Naive thymus-derived CD4-positive, alpha-beta T cell (primary cell): Measurements from ENCODE around the gene EIF4E. TPM values are rescaled to one million over a fixed set of nuclear protein-coding genes. Genes with fewer than 3 reads are reported as not detected.

Experiments used
- ATAC-seq: fragments of 150-1000 bp; cut with Tn5 transposase; 2 replicates; pipeline ENCODE4 v1.10.0; 2021; ENCODE audit warnings: mild to moderate bottlenecking, moderate library complexity
- CTCF ChIA-PET: fragments of 350-600 bp; sonication (Branson Sonifier 250); formaldehyde crosslinking; loops from one replicate; lab custom pipeline; 2021; ENCODE audit warnings: antibody characterized with exemption; lab: Charles Lee
- POLR2A ChIA-PET: fragments of 350-600 bp; sonication (Branson Sonifier 250); formaldehyde crosslinking; loops from one replicate; lab custom pipeline; 2021; ENCODE audit warnings: antibody characterized with exemption, inconsistent platforms; lab: Charles Lee
- DNase-seq, 9 donors: peaks; one replicate each; pipeline versions ENCODE4 v3.0.0 to v3.0.0-alpha.2; 2020 to 2022; ENCODE audit warnings: mixed read lengths in 1 of 9
- H3K27ac ChIP-seq: one replicate; pipeline ENCODE4 v1.7.0; 2013; ENCODE audit warnings: mild to moderate bottlenecking, low read depth, low read length, moderate library complexity
- H3K27me3 ChIP-seq, 2 donors: one replicate each; pipeline ENCODE4 v1.7.0; 2013; ENCODE audit warnings: low read length in 2 of 2, mild to moderate bottlenecking in 2 of 2, moderate library complexity in 2 of 2; ENCODE audit not compliant: control insufficient read depth in 2 of 2, insufficient read depth in 2 of 2
- H3K36me3 ChIP-seq, 3 experiments: 1 replicate in 2 of 3; 2 replicates in 1 of 3; pipeline ENCODE4 v1.7.0; 2013; ENCODE audit warnings: low read length in 3 of 3, mild to moderate bottlenecking in 3 of 3, moderate library complexity in 1 of 3; ENCODE audit not compliant: insufficient read depth in 3 of 3, control insufficient read depth in 2 of 3
- H3K4me1 ChIP-seq, 2 donors: one replicate each; pipeline ENCODE4 v1.7.0; 2013; ENCODE audit warnings: low read length in 2 of 2, mild to moderate bottlenecking in 2 of 2, moderate library complexity in 1 of 2; ENCODE audit not compliant: control insufficient read depth in 2 of 2, insufficient read depth in 2 of 2
- H3K4me3 ChIP-seq: 2 replicates; pipeline ENCODE4 v1.7.0; 2013; ENCODE audit warnings: mild to moderate bottlenecking, low read length
- H3K9me3 ChIP-seq, 3 experiments: 1 replicate in 2 of 3; 2 replicates in 1 of 3; pipeline ENCODE4 v1.7.0; 2013; ENCODE audit warnings: low read length in 3 of 3; ENCODE audit not compliant: control insufficient read depth in 2 of 3
- H3K27ac Mint-ChIP-seq, 9 donors: one replicate each; pipeline ENCODE4 v1.8.0; 2020 to 2022; ENCODE audit warnings: mixed read lengths in 9 of 9, mild to moderate bottlenecking in 8 of 9, moderate library complexity in 5 of 9, inconsistent platforms in 2 of 9
- H3K27me3 Mint-ChIP-seq, 5 donors: one replicate each; pipeline ENCODE4 v1.8.0; 2021 to 2022; ENCODE audit warnings: mixed read lengths in 5 of 5, mild to moderate bottlenecking in 1 of 5
- H3K36me3 Mint-ChIP-seq, 5 donors: one replicate each; pipeline ENCODE4 v1.8.0; 2020 to 2022; ENCODE audit warnings: mixed read lengths in 5 of 5, mild to moderate bottlenecking in 3 of 5, inconsistent platforms in 1 of 5
- H3K4me1 Mint-ChIP-seq, 7 donors: one replicate each; pipeline ENCODE4 v1.8.0; 2020 to 2022; ENCODE audit warnings: mixed read lengths in 7 of 7, mild to moderate bottlenecking in 3 of 7, inconsistent platforms in 1 of 7
- H3K4me3 Mint-ChIP-seq, 10 donors: one replicate each; pipeline ENCODE4 v1.8.0; 2020 to 2022; ENCODE audit warnings: mild to moderate bottlenecking in 10 of 10, mixed read lengths in 10 of 10, moderate library complexity in 6 of 10, inconsistent platforms in 2 of 10
- H3K9me3 Mint-ChIP-seq, 11 donors: one replicate each; pipeline ENCODE4 v1.8.0; 2020 to 2022; ENCODE audit warnings: mixed read lengths in 11 of 11, mild to moderate bottlenecking in 4 of 11, inconsistent platforms in 1 of 11, moderate library complexity in 1 of 11
- intact Hi-C, 2 donors: fragments of 100-400 bp; cut with micrococcal nuclease; formaldehyde crosslinking; loops; one replicate each; pipeline ENCODE4 v1.15.1; 2023
- polyA plus RNA-seq, 2 donors: library from polyadenylated mRNA; unstranded; fragments of 300-500 nt; fragmentation: Illumina TruSeq; gene quantifications; one replicate each; pipeline ENCODE4 v1.2.3, GENCODE V29; 2021
- total RNA-seq, 6 experiments: library from RNA in 5 of 6; stranded (reverse) in 5 of 6; gene quantifications; 1 replicate in 5 of 6; 2 replicates in 1 of 6; pipeline ENCODE4 v1.2.3 and lab custom pipeline; 2021 to 2026

Gene EIF4E
- total and polyA plus RNA-seq, 7 experiments from 2014 or later, result 53.0 to 96.1 (median 63.0) TPM

GRCh38 chr4:98963538-98964433 is 34.9 kb upstream of the EIF4E start:
- no peak overlapping the region for H3K4me3 Mint-ChIP-seq
- no peak overlapping the region for H3K27ac ChIP-seq
- peaks cover 0 to 14% (median 5%) of the 10 kb centered on the region in 5 donors for H3K27me3 Mint-ChIP-seq
- H3K4me3 ChIP-seq, result no peak overlapping the region
- ATAC-seq, result no peak
- H3K36me3 ChIP-seq, result no peaks in the 10 kb centered on the region
- H3K9me3 Mint-ChIP-seq, result peaks cover 0 to 4% (median 0%) of the 10 kb centered on the region in 11 donors
- no peaks in the 10 kb centered on the region for H3K4me1 Mint-ChIP-seq
- intact Hi-C loops, result no loop called here
- CTCF ChIA-PET, result no interaction called here
- no peak for DNase-seq
- H3K9me3 ChIP-seq, result no peaks in the 10 kb centered on the region
- H3K36me3 Mint-ChIP-seq, result peaks cover 0 to 4% (median 0%) of the 10 kb centered on the region in 5 donors
- no peak overlapping the region for H3K27ac Mint-ChIP-seq
- H3K27me3 ChIP-seq, result no peaks in the 10 kb centered on the region
- POLR2A ChIA-PET, result no interaction called here
- H3K4me1 ChIP-seq, result no peaks in the 10 kb centered on the region

DNA sequence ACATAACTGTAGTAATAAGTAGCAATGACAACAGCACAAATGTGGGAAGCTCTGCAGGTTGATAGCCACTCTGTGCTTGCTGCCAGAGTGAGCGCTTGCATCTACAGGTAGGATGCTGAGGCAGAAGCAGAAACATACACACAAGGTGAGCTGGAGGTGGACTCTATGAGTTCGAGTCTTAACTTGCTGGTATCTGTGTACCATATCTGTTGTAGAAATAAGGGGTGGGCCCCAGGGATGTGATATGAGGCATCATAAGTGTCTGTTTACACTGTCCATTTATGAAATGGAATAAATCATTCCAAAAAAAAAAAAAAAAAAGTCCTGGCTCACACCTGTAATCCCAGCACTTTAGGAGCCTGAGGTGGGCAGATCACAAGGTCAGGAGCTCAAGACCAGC is 32.8 kb upstream of the EIF4E start:
- ChIA-PET CTCF (interaction anchor here (0.6 kb wide), 1 partner anchor 19 kb away, joined by 4 read pairs; no protein-coding TSS in a partner anchor), POLR2A (no interaction called here)
- H3K27me3 ChIP-seq, result no peaks in the 10 kb centered on the region

GRCh38 chr4:98959411-98959810 is 30.5 kb upstream of the EIF4E start:
- DNase-seq (no peak), ATAC-seq (no peak)
- H3K27ac Mint-ChIP-seq, result no peak overlapping the region
- no peaks in the 10 kb centered on the region for H3K27me3 ChIP-seq
- peaks cover 0 to 6% (median 0%) of the 10 kb centered on the region in 5 donors for H3K36me3 Mint-ChIP-seq
- POLR2A ChIA-PET, result no interaction called here
- no peaks in the 10 kb centered on the region for H3K9me3 ChIP-seq
- peaks cover 0 to 3% (median 0%) of the 10 kb centered on the region in 7 donors for H3K4me1 Mint-ChIP-seq
- peaks cover 5 to 9% (median 7%) of the 10 kb centered on the region in 5 donors for H3K27me3 Mint-ChIP-seq
- intact Hi-C loops, result no loop called here
- H3K27ac ChIP-seq, result no peak overlapping the region
- H3K4me1 ChIP-seq, result no peaks in the 10 kb centered on the region
- H3K4me3 ChIP-seq, result no peak overlapping the region
- no peaks in the 10 kb centered on the region for H3K36me3 ChIP-seq
- CTCF ChIA-PET, result no interaction called here
- no peak overlapping the region for H3K4me3 Mint-ChIP-seq
- peaks cover 0 to 6% (median 0%) of the 10 kb centered on the region in 11 donors for H3K9me3 Mint-ChIP-seq

More for the DNA sequence above, 32.8 kb upstream of the EIF4E start:
- H3K9me3 Mint-ChIP-seq, result peaks cover 0 to 4% (median 0%) of the 10 kb centered on the region in 11 donors
- H3K36me3 Mint-ChIP-seq, result peaks cover 0 to 4% (median 0%) of the 10 kb centered on the region in 5 donors
- DNase-seq, result no peak
- peaks cover 0 to 5% (median 4%) of the 10 kb centered on the region in 5 donors for H3K27me3 Mint-ChIP-seq
- intact Hi-C loops, result no loop called here
- H3K36me3 ChIP-seq, result no peaks in the 10 kb centered on the region
- H3K4me3 Mint-ChIP-seq, result no peak overlapping the region
- no peak overlapping the region for H3K27ac Mint-ChIP-seq
- no peaks in the 10 kb centered on the region for H3K9me3 ChIP-seq
- ATAC-seq, result no peak
- H3K4me3 ChIP-seq, result no peak overlapping the region
- no peak overlapping the region for H3K27ac ChIP-seq
- H3K4me1 Mint-ChIP-seq, result peaks cover 0 to 3% (median 0%) of the 10 kb centered on the region in 7 donors
- no peaks in the 10 kb centered on the region for H3K4me1 ChIP-seq

GRCh38 chr4:98958065-98958464 is 29.1 kb upstream of the EIF4E start:
- no peak overlapping the region for H3K4me3 Mint-ChIP-seq

DNA sequence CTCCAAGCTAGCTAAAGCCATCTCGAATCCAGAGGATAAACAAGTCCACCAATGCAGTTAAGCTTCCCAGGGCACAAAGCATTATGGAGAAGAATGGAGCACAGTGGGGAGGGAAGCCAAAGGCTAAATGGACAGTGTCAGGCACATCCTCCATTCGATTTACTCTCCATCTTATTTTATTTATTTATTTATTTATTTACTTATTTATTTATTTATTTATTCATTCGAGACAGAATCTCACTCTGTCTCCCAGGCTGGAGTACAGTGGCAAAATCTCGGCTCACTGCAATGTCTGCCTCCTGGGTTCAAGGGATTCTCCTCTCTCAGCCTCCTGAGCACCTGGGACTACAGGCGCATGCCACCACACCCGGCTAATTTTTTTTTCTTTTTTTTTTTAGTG is 26.3 kb upstream of the EIF4E start:
- DNase-seq, result no peak
- no peak overlapping the region for H3K27ac ChIP-seq
- H3K4me1 ChIP-seq, result no peaks in the 10 kb centered on the region
- peaks cover 0 to 6% (median 0%) of the 10 kb centered on the region in 5 donors for H3K36me3 Mint-ChIP-seq
- H3K27me3 ChIP-seq, result no peaks in the 10 kb centered on the region
- no peak overlapping the region for H3K27ac Mint-ChIP-seq
- peaks cover 0 to 6% (median 0%) of the 10 kb centered on the region in 11 donors for H3K9me3 Mint-ChIP-seq
- CTCF ChIA-PET, result no interaction called here
- H3K4me3 ChIP-seq, result no peak overlapping the region
- H3K4me1 Mint-ChIP-seq, result peaks cover 0 to 3% (median 0%) of the 10 kb centered on the region in 7 donors
- no peaks in the 10 kb centered on the region for H3K9me3 ChIP-seq
- H3K4me3 Mint-ChIP-seq, result no peak overlapping the region
- POLR2A ChIA-PET, result no interaction called here
- no peak for ATAC-seq
- peaks cover 5 to 9% (median 7%) of the 10 kb centered on the region in 5 donors for H3K27me3 Mint-ChIP-seq
- intact Hi-C loops, result no loop called here
- H3K36me3 ChIP-seq, result no peaks in the 10 kb centered on the region

More at GRCh38 chr4:98958065-98958464, 29.1 kb upstream of the EIF4E start:
- H3K9me3 Mint-ChIP-seq, result peaks cover 0 to 6% (median 0%) of the 10 kb centered on the region in 11 donors
- peaks cover 5 to 9% (median 7%) of the 10 kb centered on the region in 5 donors for H3K27me3 Mint-ChIP-seq
- H3K27ac Mint-ChIP-seq, result no peak overlapping the region
- CTCF ChIA-PET, result no interaction called here
- no peak overlapping the region for H3K4me3 ChIP-seq
- peaks cover 0 to 6% (median 0%) of the 10 kb centered on the region in 5 donors for H3K36me3 Mint-ChIP-seq
- H3K27me3 ChIP-seq, result no peaks in the 10 kb centered on the region
- DNase-seq, result no peak
- no peaks in the 10 kb centered on the region for H3K4me1 ChIP-seq
- no peak for ATAC-seq
- POLR2A ChIA-PET, result no interaction called here
- no peaks in the 10 kb centered on the region for H3K36me3 ChIP-seq
- no peaks in the 10 kb centered on the region for H3K9me3 ChIP-seq
- intact Hi-C loops, result no loop called here
- no peak overlapping the region for H3K27ac ChIP-seq
- peaks cover 0 to 3% (median 0%) of the 10 kb centered on the region in 7 donors for H3K4me1 Mint-ChIP-seq

DNA sequence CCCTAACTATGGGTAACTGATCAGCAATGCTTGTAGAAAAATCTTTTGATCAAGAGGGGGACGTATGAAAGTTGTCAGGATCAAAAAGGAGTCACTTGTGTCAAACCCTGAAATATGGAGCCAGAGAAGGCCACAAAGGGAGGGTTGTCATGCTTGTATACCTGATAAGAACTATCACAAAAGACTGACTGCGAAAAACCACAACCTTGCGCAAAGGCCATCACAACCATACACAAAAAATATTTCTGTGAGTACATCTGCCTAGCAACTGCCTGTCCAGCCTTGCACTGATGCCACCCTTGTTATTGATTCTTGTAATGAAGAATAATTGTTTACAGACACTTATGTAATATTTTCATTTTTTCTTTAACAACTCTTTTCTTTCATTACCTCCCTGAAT is 22.8 kb upstream of the EIF4E start:
- DNase-seq (no peak), ATAC-seq (no peak)
- ChIA-PET CTCF (no interaction called here), POLR2A (no interaction called here)
- Histone ChIP-seq H3K9me3 (no peaks in the 10 kb centered on the region), H3K27ac (no peak overlapping the region), H3K27me3 (no peaks in the 10 kb centered on the region), H3K4me3 (no peak overlapping the region), H3K4me1 (no peaks in the 10 kb centered on the region), H3K36me3 (no peaks in the 10 kb centered on the region)
- Mint-ChIP-seq H3K4me3 (no peak overlapping the region), H3K27me3 (peaks cover 0 to 9% (median 7%) of the 10 kb centered on the region in 5 donors), H3K27ac (no peak overlapping the region), H3K9me3 (peaks cover 0 to 6% (median 0%) of the 10 kb centered on the region in 11 donors), H3K36me3 (peaks cover 0 to 6% (median 0%) of the 10 kb centered on the region in 5 donors), H3K4me1 (no peaks in the 10 kb centered on the region)
- intact Hi-C loops, result no loop called here
